Measurements from ENCODE around the gene HLA-DMA.

DNA sequence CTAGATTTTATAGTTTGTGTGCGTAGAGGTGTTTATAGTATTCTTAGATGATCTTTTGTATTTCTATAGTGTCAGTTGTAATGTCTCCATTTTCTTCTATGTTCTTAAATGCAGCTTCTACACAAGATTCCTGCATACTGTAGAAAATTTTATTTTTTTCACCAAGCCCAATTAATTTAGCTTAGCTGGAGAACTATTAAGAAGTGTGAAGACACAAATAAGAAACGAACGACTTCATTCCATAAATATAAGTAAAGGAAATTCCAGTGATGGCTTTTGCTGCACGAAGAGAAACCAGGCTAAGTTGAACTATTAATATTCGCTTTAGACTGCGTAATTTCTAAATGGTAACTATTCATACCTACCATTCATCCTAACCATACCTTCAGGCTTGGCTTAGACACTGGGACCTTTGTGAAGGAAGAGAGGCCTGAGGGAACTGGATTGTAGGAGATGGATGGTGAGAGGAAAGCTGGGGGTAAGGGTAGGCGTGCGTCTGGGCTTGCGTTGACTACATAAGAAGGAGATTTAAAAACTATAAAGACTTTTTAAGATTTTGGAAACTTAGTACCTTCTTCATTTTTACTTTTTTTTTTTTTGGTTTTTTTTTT is 40.6 kb upstream of the HLA-DMA start:
- TF ChIP-seq CTCF (conservative IDR thresholded peaks at IDR 0.05 in 1 of 2, IDR thresholded peaks at IDR 0.05 in 1 of 2; ENCODE audit: extremely low read depth in 1 of 2, insufficient read depth in 1 of 2, low read depth in 1 of 2, low read length in 2 of 2) (no peak), EZH2 (IDR thresholded peaks at IDR 0.05; ENCODE audit: borderline replicate concordance, low read length) (no peak)

Measured in mammary epithelial cell (primary cell).